CD4-positive, alpha-beta T cell treated with Interleukin-15 for 4 hours (primary cell): ENCODE results near the gene ATAD1.
"Not testable (repeated sequence)": the region's sequence is repeated elsewhere in the genome, so short reads cannot be mapped to it uniquely, and the experiment has no call there.

Experiments
- DNase-seq: peaks from one replicate; pipeline ENCODE4 v3.0.0-alpha.2; 2020; ENCODE audit warnings: low spot score

ATAD1 gene

GRCh38 chr10:87801813-87802435, 16.1 kb downstream of the ATAD1 start:
- not testable (repeated sequence) for DNase-seq

GRCh38 chr10:87799860-87800259, 18.2 kb downstream of the ATAD1 start:
- no peak for DNase-seq

GRCh38 chr10:87798082-87798481, 19.9 kb downstream of the ATAD1 start:
- DNase-seq: no peak

GRCh38 chr10:87794285-87794684, 23.7 kb downstream of the ATAD1 start:
- no peak for DNase-seq

- DNase-seq: no peak
These were observed 27.8 kb downstream of the ATAD1 start for GRCh38 chr10:87790185-87790584.

- no peak for DNase-seq
These were observed 31.6 kb downstream of the ATAD1 start for GRCh38 chr10:87786421-87786820.

- DNase-seq: no peak
These were observed 35.3 kb downstream of the ATAD1 start for GRCh38 chr10:87782721-87783120.

GRCh38 chr10:87781545-87781944, 36.5 kb downstream of the ATAD1 start:
- DNase-seq: no peak

GRCh38 chr10:87776328-87776727, 41.7 kb downstream of the ATAD1 start:
- DNase-seq: no peak

- no peak for DNase-seq
These were observed 42.3 kb downstream of the ATAD1 start for GRCh38 chr10:87775766-87776165.

- peak; percentile 17 for DNase-seq
These were observed 46.0 kb downstream of the ATAD1 start for GRCh38 chr10:87771871-87772500.

GRCh38 chr10:87767253-87767652, 50.8 kb downstream of the ATAD1 start:
- no peak for DNase-seq

- DNase-seq: no peak
These were observed 52.2 kb downstream of the ATAD1 start for GRCh38 chr10:87765666-87766376.

GRCh38 chr10:87764072-87764934, 53.7 kb downstream of the ATAD1 start:
- no peak for DNase-seq

GRCh38 chr10:87763086-87763861, 54.8 kb downstream of the ATAD1 start:
- no peak for DNase-seq

- peak; percentile 5 for DNase-seq
These were observed 56.1 kb downstream of the ATAD1 start for GRCh38 chr10:87761892-87762291.

GRCh38 chr10:87761153-87761552, 56.9 kb downstream of the ATAD1 start:
- no peak for DNase-seq

GRCh38 chr10:87760195-87760905, 57.7 kb downstream of the ATAD1 start:
- no peak for DNase-seq

- no peak for DNase-seq
These were observed 58.5 kb downstream of the ATAD1 start for GRCh38 chr10:87759551-87759950.

- DNase-seq: no peak
These were observed 60.3 kb downstream of the ATAD1 start for GRCh38 chr10:87757685-87758084.
